Subcutaneous abdominal adipose tissue (tissue), 5 donors: ENCODE data around the gene NOVA1.

Experiments
- H3K27ac ChIP-seq: one replicate; pipeline ENCODE4 v1.7.0; 2013; ENCODE audit warnings: low read depth, mild to moderate bottlenecking, inconsistent platforms, low read length, moderate library complexity
- H3K27me3 ChIP-seq, 5 donors: one replicate each; pipeline ENCODE4 v1.7.0; 2013; ENCODE audit warnings: low read length in 5 of 5, inconsistent platforms in 1 of 5; ENCODE audit not compliant: control insufficient read depth in 5 of 5, insufficient read depth in 4 of 5
- H3K36me3 ChIP-seq, 5 donors: one replicate each; pipeline ENCODE4 v1.7.0; 2013; ENCODE audit warnings: low read length in 5 of 5; ENCODE audit not compliant: control insufficient read depth in 5 of 5, insufficient read depth in 5 of 5
- H3K4me1 ChIP-seq, 5 donors: one replicate each; pipeline ENCODE4 v1.7.0; 2013; ENCODE audit warnings: low read length in 5 of 5, mild to moderate bottlenecking in 3 of 5, moderate library complexity in 1 of 5; ENCODE audit not compliant: control insufficient read depth in 5 of 5, insufficient read depth in 5 of 5
- H3K4me3 ChIP-seq, 5 donors: one replicate each; pipeline ENCODE4 v1.7.0; 2013; ENCODE audit warnings: low read length in 5 of 5, low read depth in 1 of 5
- H3K9ac ChIP-seq, 5 donors: one replicate each; pipeline ENCODE4 v1.7.0; 2013; ENCODE audit warnings: low read length in 5 of 5, mild to moderate bottlenecking in 4 of 5, moderate library complexity in 3 of 5
- H3K9me3 ChIP-seq, 5 donors: one replicate each; pipeline ENCODE4 v1.7.0; 2013; ENCODE audit warnings: low read length in 5 of 5; ENCODE audit not compliant: control insufficient read depth in 5 of 5
- donor health status: healthy.
- donor health status: healthy.
- donor health status: healthy.
- donor health status: healthy.
- donor health status: healthy.

The NOVA1 gene

DNA sequence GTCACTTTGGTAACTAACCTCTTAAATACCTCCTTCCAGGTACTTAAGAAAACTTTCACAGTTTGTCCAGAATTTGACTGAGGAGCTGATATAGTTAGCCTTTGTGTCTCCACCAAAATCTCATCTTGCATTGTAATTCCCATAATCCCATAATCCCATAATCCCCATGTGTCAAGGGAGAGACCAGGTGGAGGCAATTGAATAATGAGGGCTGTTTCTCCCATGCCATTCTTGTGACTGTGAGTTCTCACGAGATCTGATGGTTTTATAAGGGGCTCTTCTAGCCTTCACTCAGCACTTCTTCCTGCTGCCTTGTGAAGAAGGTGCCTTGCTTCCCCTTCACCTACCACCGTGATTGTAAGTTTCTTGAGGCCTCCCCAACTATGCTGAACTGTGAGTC is 7.8 kb upstream of the NOVA1 start:
- H3K27me3 ChIP-seq = no peaks in the 10 kb centered on the region

DNA sequence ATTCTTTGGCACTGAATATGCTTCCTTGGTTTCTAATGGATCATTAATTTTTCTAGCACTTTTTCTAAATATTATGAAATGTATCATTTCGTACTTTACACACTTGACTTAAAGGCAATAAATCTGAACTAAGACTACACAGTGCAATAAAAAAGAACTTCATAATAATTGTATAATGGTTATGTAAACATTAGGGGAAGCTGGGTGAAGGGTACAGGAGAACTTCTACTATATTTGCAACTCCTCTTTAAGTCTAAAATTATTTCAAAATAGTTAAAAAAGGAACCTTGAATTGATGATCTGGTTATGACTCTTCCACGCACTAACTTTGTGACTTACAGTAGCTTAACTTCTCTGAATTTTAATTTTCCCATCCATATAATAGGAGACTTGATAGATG is 5.1 kb upstream of the NOVA1 start:
- Histone ChIP-seq H3K9me3 (no peaks in the 10 kb centered on the region), H3K36me3 (no peaks in the 10 kb centered on the region), H3K9ac (no peak overlapping the region), H3K4me3 (no peak overlapping the region), H3K27ac (no peak overlapping the region), H3K27me3 (peaks cover 0 to 3% (median 0%) of the 10 kb centered on the region in 5 donors), H3K4me1 (peaks cover 0 to 10% (median 0%) of the 10 kb centered on the region in 5 donors)

More for the DNA sequence above, 7.8 kb upstream of the NOVA1 start:
- no peaks in the 10 kb centered on the region for H3K9me3 ChIP-seq
- no peak overlapping the region for H3K9ac ChIP-seq
- H3K4me1 ChIP-seq = no peaks in the 10 kb centered on the region
- no peaks in the 10 kb centered on the region for H3K36me3 ChIP-seq
- H3K27ac ChIP-seq = no peak overlapping the region
- H3K4me3 ChIP-seq = no peak overlapping the region

DNA sequence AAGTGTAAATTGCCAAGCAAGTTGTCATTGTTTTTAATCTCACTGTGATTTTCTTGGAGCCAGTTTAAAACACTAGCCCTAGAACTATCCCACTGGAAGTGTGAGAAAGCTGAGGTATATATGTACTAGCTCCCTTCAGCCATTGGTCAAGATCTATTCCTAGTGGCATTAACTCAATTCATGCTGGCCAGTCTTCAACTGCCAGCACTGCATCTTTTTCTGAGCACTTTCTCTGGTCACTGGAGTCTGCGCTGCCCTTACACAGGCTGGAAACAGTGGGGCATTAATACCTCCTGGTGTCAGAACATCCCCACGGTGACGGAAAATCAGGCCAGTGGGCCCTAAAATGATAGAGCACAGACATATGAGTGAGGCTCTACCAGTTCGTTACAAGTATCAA is 4.0 kb upstream of the NOVA1 start:
- Histone ChIP-seq H3K27me3 (peaks cover 0 to 3% (median 0%) of the 10 kb centered on the region in 5 donors), H3K27ac (no peak overlapping the region), H3K4me1 (peaks cover 0 to 10% (median 0%) of the 10 kb centered on the region in 5 donors), H3K9me3 (no peaks in the 10 kb centered on the region), H3K36me3 (no peaks in the 10 kb centered on the region), H3K4me3 (no peak overlapping the region), H3K9ac (no peak overlapping the region)

DNA sequence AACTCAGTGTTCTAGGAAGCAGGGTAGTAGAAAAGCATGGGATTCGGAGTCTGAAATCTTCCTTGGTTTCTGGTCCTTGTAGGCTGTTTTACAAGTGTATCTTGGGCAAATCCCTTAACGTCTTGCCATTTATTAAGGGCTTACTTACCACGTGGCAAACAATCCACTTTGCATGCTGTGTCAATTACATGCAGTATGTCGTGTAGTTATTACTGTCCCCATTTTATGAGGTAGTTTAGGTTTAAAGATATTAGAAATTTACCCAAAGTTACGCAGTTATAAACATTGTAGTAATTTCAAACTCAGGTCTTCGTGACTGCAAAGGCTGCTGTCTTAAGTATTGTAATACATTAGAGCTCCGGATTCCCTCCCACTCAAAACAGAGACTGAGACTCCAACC is 1.5 kb upstream of the NOVA1 start:
- Histone ChIP-seq H3K4me1 (peaks cover 0 to 14% (median 7%) of the 10 kb centered on the region in 5 donors), H3K4me3 (peak overlapping the region; percentile 67 to 95 (median 79)), H3K36me3 (no peaks in the 10 kb centered on the region), H3K27me3 (peaks cover 0 to 4% (median 0%) of the 10 kb centered on the region in 5 donors), H3K27ac (peak overlapping the region; percentile 90), H3K9ac (peak overlapping the region in 2 of 5 donors; percentile 77 to 78), H3K9me3 (no peaks in the 10 kb centered on the region)

DNA sequence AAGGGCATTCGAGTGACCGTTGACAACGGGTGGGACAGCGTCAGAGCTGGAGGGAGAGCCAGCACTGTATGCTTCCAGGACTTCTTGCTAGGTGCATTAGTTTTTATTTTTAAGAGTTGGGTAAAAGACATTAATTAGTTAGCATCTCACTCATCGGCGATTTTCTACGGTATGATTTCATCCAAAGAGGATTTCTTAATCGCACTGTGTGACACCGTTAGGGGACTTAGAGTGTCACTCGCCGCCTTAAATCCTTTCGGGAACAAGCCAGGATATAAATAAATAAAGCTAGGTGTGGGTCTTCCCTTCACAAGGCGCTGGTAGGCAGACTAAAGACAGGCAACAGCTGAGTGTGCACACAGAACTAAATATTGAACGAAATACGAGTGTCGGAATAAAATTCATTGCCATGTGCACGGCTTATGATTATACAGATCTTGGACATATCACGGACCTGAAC is 869 bp upstream of the NOVA1 start:
- Histone ChIP-seq H3K4me1 (peaks cover 0 to 14% (median 9%) of the 10 kb centered on the region in 5 donors), H3K36me3 (no peaks in the 10 kb centered on the region), H3K9ac (peak overlapping the region in 4 of 5 donors; percentile 35 to 78 (median 62)), H3K27ac (peak overlapping the region; percentile 90), H3K27me3 (peaks cover 0 to 4% (median 0%) of the 10 kb centered on the region in 5 donors), H3K4me3 (peak overlapping the region; percentile 67 to 95 (median 79)), H3K9me3 (no peaks in the 10 kb centered on the region)

DNA sequence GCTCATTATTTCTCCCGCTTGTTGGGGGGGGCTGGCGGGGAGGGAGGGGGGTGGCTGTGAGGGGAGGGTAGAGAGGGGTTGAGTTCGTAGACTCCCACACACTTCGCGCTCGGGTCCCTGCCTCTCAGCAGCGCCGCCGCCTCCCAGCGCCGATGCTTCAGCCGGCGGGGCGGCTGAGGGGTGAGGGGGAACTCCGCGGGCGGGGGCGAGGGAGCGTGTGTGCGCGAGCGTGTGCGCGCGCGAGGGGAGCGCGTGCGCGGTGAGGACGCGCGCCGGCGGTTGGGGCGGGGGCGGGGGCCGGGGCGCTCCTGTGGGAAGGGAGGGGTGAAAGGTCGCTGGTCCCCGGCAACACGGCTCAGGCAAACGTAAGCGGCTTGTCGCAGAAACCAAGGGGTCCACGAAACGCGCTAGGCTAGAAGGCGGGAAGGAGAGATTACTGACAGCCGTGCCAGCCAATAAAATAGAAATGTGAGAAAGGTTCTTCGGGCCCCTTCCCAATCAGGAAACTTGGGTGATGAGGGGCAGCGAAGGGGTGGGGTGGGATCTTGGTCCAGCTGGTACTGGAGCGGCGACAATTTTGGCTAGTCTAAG is 343 bp upstream of the NOVA1 start:
- Histone ChIP-seq H3K27me3 (peaks cover 0 to 4% (median 0%) of the 10 kb centered on the region in 5 donors), H3K4me1 (peaks cover 0 to 14% (median 9%) of the 10 kb centered on the region in 5 donors), H3K9ac (peak overlapping the region in 4 of 5 donors; percentile 35 to 82 (median 62)), H3K4me3 (peak overlapping the region; percentile 67 to 95 (median 87)), H3K36me3 (no peaks in the 10 kb centered on the region), H3K27ac (peak overlapping the region; percentile 94), H3K9me3 (no peaks in the 10 kb centered on the region)

DNA sequence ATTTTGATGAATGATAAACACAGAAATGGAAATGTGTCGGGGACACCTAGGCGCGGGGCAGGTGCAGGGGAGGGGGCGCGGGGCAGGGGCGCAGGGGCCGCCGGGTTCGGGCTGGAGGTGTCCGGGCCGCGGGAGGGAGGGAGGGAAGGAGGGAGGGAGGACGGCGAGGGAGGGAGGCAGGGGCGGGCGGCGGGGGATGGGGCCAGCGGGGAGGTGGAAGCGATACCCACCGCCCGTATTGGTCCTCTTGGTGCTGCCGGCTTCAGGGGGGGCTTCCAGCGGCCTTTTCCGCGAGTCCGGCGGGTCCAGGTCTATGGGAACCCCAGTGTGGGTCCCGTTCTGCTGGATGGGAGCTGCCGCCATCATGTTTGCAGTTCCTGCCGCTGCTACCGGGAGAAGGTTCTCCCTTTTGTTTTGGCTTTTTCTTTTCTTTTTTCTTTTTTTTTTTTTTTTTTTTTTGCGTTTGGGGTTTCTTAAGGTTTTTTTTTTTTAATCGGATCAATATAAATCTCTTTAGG is 703 bp downstream of the NOVA1 start:
- no peaks in the 10 kb centered on the region for H3K36me3 ChIP-seq
- peaks cover 0 to 14% (median 9%) of the 10 kb centered on the region in 5 donors for H3K4me1 ChIP-seq
- H3K27me3 ChIP-seq = peaks cover 0 to 4% (median 0%) of the 10 kb centered on the region in 5 donors
- peak overlapping the region; percentile 94 for H3K27ac ChIP-seq
- H3K9ac ChIP-seq = peak overlapping the region in 4 of 5 donors; percentile 51 to 92 (median 74)
- peak overlapping the region; percentile 67 to 91 (median 87) for H3K4me3 ChIP-seq
- H3K9me3 ChIP-seq = no peaks in the 10 kb centered on the region

DNA sequence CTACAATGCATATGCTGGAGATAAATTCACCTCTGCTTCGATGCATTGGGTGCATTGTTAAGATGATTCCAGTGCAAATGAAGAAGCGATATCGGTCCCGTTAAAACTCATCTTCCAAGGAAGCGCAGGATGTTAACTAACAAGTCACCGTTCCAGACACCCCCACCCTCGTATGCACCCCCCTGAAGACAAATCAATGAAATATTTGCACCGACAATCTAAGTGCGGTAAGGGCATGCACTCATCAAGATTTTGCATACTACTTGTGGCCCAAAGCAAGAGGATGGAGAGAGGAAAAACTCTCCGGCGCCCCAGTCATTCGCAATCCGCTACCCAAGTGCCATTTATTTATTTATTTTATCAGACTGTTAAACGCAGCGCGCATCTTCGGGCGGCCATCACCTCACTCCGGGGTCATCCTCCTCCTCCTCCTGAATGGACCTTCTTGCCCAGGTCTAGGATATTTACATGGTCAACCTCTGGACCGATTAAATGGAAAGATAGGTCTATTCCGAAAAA is 1.2 kb downstream of the NOVA1 start:
- H3K9me3 ChIP-seq = no peaks in the 10 kb centered on the region
- H3K4me3 ChIP-seq = peak overlapping the region; percentile 67 to 91 (median 86)
- peaks cover 0 to 4% (median 0%) of the 10 kb centered on the region in 5 donors for H3K27me3 ChIP-seq
- H3K27ac ChIP-seq = peak overlapping the region; percentile 94
- peak overlapping the region; percentile 23 to 77 (median 71) for H3K9ac ChIP-seq
- H3K4me1 ChIP-seq = peaks cover 0 to 15% (median 9%) of the 10 kb centered on the region in 5 donors
- H3K36me3 ChIP-seq = no peaks in the 10 kb centered on the region

DNA sequence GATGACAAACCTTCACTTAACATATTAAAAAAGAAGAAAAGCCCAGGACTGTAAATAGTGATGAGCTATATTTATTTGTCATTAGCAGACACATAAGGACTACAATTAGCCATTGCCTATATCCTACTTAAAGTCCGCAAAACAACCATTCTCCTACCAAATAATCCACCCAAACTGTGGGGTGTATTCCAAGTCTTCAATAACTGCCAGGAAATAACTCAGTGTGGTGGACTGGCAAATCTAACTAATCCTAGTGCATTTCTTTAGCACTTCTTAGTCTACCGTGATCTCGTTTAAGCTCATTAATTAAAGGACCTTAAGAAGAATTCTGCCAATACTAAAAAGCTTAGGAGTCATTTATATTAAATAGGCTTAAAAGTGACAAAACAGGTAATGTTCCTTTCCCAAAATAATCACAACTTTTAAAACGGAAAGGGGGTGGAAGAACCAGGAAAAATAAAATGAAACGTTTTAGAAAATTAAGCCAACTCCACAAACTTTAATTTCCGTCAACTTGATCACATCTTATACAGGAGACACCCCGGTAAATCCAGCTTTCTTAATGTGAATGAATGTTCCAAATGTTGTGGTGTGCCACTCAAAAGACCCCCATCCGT is 1.8 kb downstream of the NOVA1 start:
- Histone ChIP-seq H3K4me1 (peaks cover 0 to 16% (median 14%) of the 10 kb centered on the region in 5 donors), H3K9ac (peak overlapping the region; percentile 23 to 77 (median 71)), H3K4me3 (peak overlapping the region; percentile 67 to 91 (median 86)), H3K27me3 (peaks cover 0 to 4% (median 0%) of the 10 kb centered on the region in 5 donors), H3K27ac (peak overlapping the region; percentile 94), H3K9me3 (no peaks in the 10 kb centered on the region), H3K36me3 (no peaks in the 10 kb centered on the region)
